Thyroid gland (tissue), 4 donors: ENCODE results near the gene ZFP3.
"Not testable (repeated sequence)": the region's sequence is repeated elsewhere in the genome, so short reads cannot be mapped to it uniquely, and the experiment has no call there.

ENCODE experiments used
- POLR2A ChIP-seq, 2 donors: fragments of 450-650 bp; IDR thresholded peaks; one replicate each; pipeline ENCODE4 v1.6.1; 2017; ENCODE audit warnings: antibody characterized with exemption in 2 of 2, mild to moderate bottlenecking in 2 of 2, moderate library complexity in 1 of 2
- TF ChIP-seq, protein P1 (sequence below), 6 experiments: fragments of 200-600 bp in 3 of 6; fragments of 450-650 bp in 3 of 6; sonication (generic) in 3 of 6; IDR thresholded peaks; one replicate each; pipeline ENCODE4 v1.5.1; 2016 to 2019; ENCODE audit warnings: antibody characterized with exemption in 6 of 6, mild to moderate bottlenecking in 2 of 6, inconsistent platforms in 1 of 6, moderate library complexity in 1 of 6

DNA sequence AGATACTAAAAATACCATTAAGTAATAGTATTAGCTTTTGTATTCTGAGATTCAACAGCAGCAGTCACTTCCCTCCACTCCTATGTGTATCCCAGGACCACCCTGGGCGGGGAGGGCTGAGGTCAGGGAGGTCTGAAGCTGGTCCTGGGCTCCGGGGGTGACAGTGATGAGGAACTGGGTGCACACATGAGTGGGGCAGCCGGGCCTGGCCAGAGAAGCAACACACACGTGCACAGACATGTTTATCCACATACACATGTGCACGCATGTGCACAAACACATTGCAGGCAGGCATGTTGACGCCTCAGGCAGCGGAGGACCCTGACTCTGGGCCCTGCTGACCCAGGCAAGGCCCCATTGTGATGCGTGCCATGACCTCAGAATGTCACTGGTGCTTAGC is 50.1 kb downstream of the ZFP3 start:
- TF ChIP-seq, protein P1, sequence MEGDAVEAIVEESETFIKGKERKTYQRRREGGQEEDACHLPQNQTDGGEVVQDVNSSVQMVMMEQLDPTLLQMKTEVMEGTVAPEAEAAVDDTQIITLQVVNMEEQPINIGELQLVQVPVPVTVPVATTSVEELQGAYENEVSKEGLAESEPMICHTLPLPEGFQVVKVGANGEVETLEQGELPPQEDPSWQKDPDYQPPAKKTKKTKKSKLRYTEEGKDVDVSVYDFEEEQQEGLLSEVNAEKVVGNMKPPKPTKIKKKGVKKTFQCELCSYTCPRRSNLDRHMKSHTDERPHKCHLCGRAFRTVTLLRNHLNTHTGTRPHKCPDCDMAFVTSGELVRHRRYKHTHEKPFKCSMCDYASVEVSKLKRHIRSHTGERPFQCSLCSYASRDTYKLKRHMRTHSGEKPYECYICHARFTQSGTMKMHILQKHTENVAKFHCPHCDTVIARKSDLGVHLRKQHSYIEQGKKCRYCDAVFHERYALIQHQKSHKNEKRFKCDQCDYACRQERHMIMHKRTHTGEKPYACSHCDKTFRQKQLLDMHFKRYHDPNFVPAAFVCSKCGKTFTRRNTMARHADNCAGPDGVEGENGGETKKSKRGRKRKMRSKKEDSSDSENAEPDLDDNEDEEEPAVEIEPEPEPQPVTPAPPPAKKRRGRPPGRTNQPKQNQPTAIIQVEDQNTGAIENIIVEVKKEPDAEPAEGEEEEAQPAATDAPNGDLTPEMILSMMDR (IDR thresholded peaks at IDR 0.05): not testable (repeated sequence)
- not testable (repeated sequence) for TF ChIP-seq POLR2A (IDR thresholded peaks at IDR 0.05)
